Measurements from ENCODE around the gene SORL1. TPM values are rescaled to one million over a fixed set of nuclear protein-coding genes. Genes with fewer than 3 reads are reported as not detected.

The SORL1 gene
- total RNA-seq, 1 experiment from 2014 or later: 4.9 TPM

DNA sequence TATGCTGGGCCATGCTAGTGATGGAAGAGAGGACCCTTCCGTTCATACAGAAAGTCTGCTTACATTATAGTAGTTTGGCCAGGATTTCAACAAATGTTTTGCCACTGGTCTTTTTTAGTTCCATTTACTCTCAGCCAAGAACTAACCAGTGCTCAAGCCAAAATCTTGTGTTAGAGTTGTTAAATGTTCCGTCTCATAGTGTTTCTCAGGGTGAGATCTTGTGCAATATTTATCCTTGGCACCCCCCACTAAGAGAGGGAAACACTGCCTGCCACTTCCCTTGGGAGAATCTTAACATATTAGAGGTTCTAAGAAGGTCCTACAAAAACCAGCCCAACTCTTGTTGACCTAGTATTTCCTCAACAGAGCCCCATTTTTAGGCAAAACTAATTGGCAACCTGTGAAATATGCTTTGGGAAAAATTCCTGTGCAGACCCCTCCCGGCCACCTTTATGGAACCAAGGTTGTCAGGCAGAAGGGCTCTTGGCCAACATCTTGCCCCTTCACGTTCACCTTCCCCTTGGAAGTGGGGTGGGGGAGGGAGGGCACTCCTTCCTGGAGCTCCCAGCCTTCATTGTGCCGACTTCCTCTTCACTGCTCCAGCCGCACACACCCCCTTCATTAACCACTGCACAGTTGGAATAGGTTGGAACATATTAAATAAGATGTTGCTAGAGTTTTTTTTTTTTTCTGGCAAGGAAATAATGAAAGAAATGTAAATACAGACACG lies 173.8 kb downstream of the SORL1 start:
- peaks cover 78% of the 10 kb centered on the region for H3K27me3 ChIP-seq (ENCODE audit: insufficient read depth, low read depth)
- H3K36me3 ChIP-seq (ENCODE audit: low read depth): no peaks in the 10 kb centered on the region
- H3K9me3 ChIP-seq (ENCODE audit: insufficient read depth, low read depth): no peaks in the 10 kb centered on the region
- H3K79me2 ChIP-seq (ENCODE audit: low read depth): no peaks in the 10 kb centered on the region
- no peaks in the 10 kb centered on the region for H3K4me1 ChIP-seq (replicated peaks; ENCODE audit: insufficient read depth)
- no peak for TF ChIP-seq EZH2 (IDR thresholded peaks at IDR 0.05; ENCODE audit: low read depth)
- TF ChIP-seq, protein P1, sequence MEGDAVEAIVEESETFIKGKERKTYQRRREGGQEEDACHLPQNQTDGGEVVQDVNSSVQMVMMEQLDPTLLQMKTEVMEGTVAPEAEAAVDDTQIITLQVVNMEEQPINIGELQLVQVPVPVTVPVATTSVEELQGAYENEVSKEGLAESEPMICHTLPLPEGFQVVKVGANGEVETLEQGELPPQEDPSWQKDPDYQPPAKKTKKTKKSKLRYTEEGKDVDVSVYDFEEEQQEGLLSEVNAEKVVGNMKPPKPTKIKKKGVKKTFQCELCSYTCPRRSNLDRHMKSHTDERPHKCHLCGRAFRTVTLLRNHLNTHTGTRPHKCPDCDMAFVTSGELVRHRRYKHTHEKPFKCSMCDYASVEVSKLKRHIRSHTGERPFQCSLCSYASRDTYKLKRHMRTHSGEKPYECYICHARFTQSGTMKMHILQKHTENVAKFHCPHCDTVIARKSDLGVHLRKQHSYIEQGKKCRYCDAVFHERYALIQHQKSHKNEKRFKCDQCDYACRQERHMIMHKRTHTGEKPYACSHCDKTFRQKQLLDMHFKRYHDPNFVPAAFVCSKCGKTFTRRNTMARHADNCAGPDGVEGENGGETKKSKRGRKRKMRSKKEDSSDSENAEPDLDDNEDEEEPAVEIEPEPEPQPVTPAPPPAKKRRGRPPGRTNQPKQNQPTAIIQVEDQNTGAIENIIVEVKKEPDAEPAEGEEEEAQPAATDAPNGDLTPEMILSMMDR (conservative IDR thresholded peaks at IDR 0.05): no peak
- intact Hi-C loops (cut with micrococcal nuclease; ENCODE audit: unreplicated experiment): no loop called here
- no peak overlapping the region for H3K4me2 ChIP-seq
- no TSS peak for BruUV-seq (replicated peaks)
- no peak for DNase-seq
- ChIA-PET CTCF (no interaction called here), POLR2A (ENCODE audit: unreplicated experiment) (no interaction called here)
- H3F3A ChIP-seq (ENCODE audit: insufficient read depth, low read depth): no peaks in the 10 kb centered on the region
- H2AFZ ChIP-seq: no peak overlapping the region
- H4K20me1 ChIP-seq (ENCODE audit: insufficient read depth): no peaks in the 10 kb centered on the region
- no peak overlapping the region for H3K27ac ChIP-seq
- no peaks in the 10 kb centered on the region for H3K9me2 ChIP-seq (ENCODE audit: insufficient read depth)
- no peak overlapping the region for H3K4me3 ChIP-seq

DNA sequence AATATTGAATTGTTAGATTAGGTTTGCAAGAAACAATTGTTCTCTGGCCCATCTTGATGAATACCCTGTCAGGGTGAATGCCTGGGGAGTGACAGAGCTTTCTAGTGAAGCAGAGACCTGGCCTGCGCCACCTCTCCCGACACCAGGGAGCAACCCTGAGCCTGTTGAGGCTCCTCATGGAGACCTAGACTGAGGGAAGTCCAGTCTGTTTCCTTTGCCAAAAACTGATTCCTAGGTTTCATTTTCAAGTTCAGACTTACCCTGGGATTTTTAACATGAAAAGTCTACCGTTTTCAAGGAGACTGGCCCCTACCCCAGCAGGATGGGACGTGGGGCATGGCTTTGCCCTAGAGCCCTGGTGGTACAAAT lies 174.4 kb downstream of the SORL1 start:
- Histone ChIP-seq H3K79me2 (ENCODE audit: low read depth) (no peaks in the 10 kb centered on the region), H3K4me3 (no peak overlapping the region), H3K36me3 (ENCODE audit: low read depth) (no peaks in the 10 kb centered on the region), H3K9me2 (ENCODE audit: insufficient read depth) (no peaks in the 10 kb centered on the region), H3F3A (ENCODE audit: insufficient read depth, low read depth) (no peaks in the 10 kb centered on the region), H3K27me3 (ENCODE audit: insufficient read depth, low read depth) (peaks cover 79% of the 10 kb centered on the region), H3K4me2 (no peak overlapping the region), H3K27ac (no peak overlapping the region), H3K4me1 (replicated peaks; ENCODE audit: insufficient read depth) (no peaks in the 10 kb centered on the region), H2AFZ (no peak overlapping the region), H4K20me1 (ENCODE audit: insufficient read depth) (no peaks in the 10 kb centered on the region), H3K9me3 (ENCODE audit: insufficient read depth, low read depth) (no peaks in the 10 kb centered on the region)
- intact Hi-C loops (cut with micrococcal nuclease; ENCODE audit: unreplicated experiment): no loop called here
- POLR2A ChIA-PET (ENCODE audit: unreplicated experiment): interaction anchor here (0.6 kb wide), 1 partner anchor 1182 kb away, joined by 10 read pairs; no protein-coding TSS in a partner anchor
- TF ChIP-seq, protein P1 (conservative IDR thresholded peaks at IDR 0.05): no peak
- no peak for TF ChIP-seq EZH2 (IDR thresholded peaks at IDR 0.05; ENCODE audit: low read depth)
- no TSS peak for BruUV-seq (replicated peaks)
- CTCF ChIA-PET: no interaction called here
- DNase-seq: no peak

DNA sequence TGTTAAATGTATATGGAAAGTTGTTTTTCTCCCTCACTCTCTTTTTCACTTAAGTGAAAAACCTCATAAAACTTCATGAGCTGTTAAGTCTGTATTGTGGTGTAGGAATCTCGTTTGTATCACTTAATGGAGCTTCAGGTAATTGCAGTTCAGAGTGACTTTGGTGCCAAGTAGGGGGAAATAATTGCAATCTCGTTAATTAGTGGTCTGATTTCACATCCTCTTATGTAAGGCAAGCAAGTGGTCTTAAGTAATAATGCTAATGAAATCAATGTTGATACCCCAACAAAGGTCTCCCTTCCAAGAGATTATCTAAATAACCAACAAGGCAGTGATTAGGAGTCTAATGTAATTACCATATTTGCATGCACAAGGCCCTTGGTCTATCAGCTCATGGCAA lies 174.9 kb downstream of the SORL1 start:
- Histone ChIP-seq H3K4me1 (replicated peaks; ENCODE audit: insufficient read depth) (no peaks in the 10 kb centered on the region), H3K9me2 (ENCODE audit: insufficient read depth) (no peaks in the 10 kb centered on the region), H4K20me1 (ENCODE audit: insufficient read depth) (no peaks in the 10 kb centered on the region), H2AFZ (no peak overlapping the region), H3K27me3 (ENCODE audit: insufficient read depth, low read depth) (peaks cover 80% of the 10 kb centered on the region), H3K36me3 (ENCODE audit: low read depth) (no peaks in the 10 kb centered on the region), H3K79me2 (ENCODE audit: low read depth) (no peaks in the 10 kb centered on the region), H3K9me3 (ENCODE audit: insufficient read depth, low read depth) (no peaks in the 10 kb centered on the region), H3K4me2 (no peak overlapping the region), H3K4me3 (no peak overlapping the region), H3K27ac (no peak overlapping the region), H3F3A (ENCODE audit: insufficient read depth, low read depth) (no peaks in the 10 kb centered on the region)
- CTCF ChIA-PET: no interaction called here
- POLR2A ChIA-PET (ENCODE audit: unreplicated experiment): interaction anchor here (0.6 kb wide), 1 partner anchor 1182 kb away, joined by 10 read pairs; no protein-coding TSS in a partner anchor
- no TSS peak for BruUV-seq (replicated peaks)
- intact Hi-C loops (cut with micrococcal nuclease; ENCODE audit: unreplicated experiment): no loop called here
- TF ChIP-seq, protein P1 (conservative IDR thresholded peaks at IDR 0.05): no peak
- no peak for TF ChIP-seq EZH2 (IDR thresholded peaks at IDR 0.05; ENCODE audit: low read depth)
- no peak for DNase-seq
